Hematopoietic multipotent progenitor cell treated with erythropoietin and hydrocortisone succinate and interleukin-3 and kit ligand, for 6 days (in vitro differentiated cells): ENCODE results near the gene C10orf95.

Experiments used
- DNase-seq: peaks from one replicate; pipeline ENCODE4 v3.0.0-alpha.2; 2015

C10orf95 gene

GRCh38 chr10:102413806-102414561 is 37.4 kb downstream of the C10orf95 start:
- no peak for DNase-seq

GRCh38 chr10:102413053-102413705 is 38.2 kb downstream of the C10orf95 start:
- no peak for DNase-seq

GRCh38 chr10:102412293-102412692 is 39.0 kb downstream of the C10orf95 start:
- no peak for DNase-seq

GRCh38 chr10:102411341-102412255 is 39.7 kb downstream of the C10orf95 start:
- DNase-seq: no peak

- no peak for DNase-seq
Measured at GRCh38 chr10:102410429-102411073, 40.8 kb downstream of the C10orf95 start.

GRCh38 chr10:102409604-102410428 is 41.5 kb downstream of the C10orf95 start:
- DNase-seq: no peak

- no peak for DNase-seq
Measured at GRCh38 chr10:102408728-102409603, 42.4 kb downstream of the C10orf95 start.

- DNase-seq: no peak
Measured at GRCh38 chr10:102408131-102408727, 43.1 kb downstream of the C10orf95 start.

- DNase-seq: no peak
Measured at GRCh38 chr10:102407425-102408130, 43.8 kb downstream of the C10orf95 start.

- DNase-seq: no peak
Measured at GRCh38 chr10:102406815-102407214, 44.5 kb downstream of the C10orf95 start.

- DNase-seq: no peak
Measured at GRCh38 chr10:102405632-102406031, 45.7 kb downstream of the C10orf95 start.

GRCh38 chr10:102405108-102405571 is 46.2 kb downstream of the C10orf95 start:
- no peak for DNase-seq

GRCh38 chr10:102404361-102405107 is 46.8 kb downstream of the C10orf95 start:
- no peak for DNase-seq

- no peak for DNase-seq
Measured at GRCh38 chr10:102403115-102403514, 48.2 kb downstream of the C10orf95 start.

GRCh38 chr10:102402512-102402896 is 48.8 kb downstream of the C10orf95 start:
- no peak for DNase-seq

GRCh38 chr10:102401735-102402511 is 49.4 kb downstream of the C10orf95 start:
- DNase-seq: no peak

- DNase-seq: no peak
Measured at GRCh38 chr10:102401342-102401654, 50.0 kb downstream of the C10orf95 start.
